H9 (cell line): Measurements from ENCODE around the gene TNIK. TPM values are rescaled to one million over a fixed set of nuclear protein-coding genes. Genes with fewer than 3 reads are reported as not detected.
"Not testable (repeated sequence)": the region's sequence is repeated elsewhere in the genome, so short reads cannot be mapped to it uniquely, and the experiment has no call there.

Source experiments
- DNase-seq: peaks from one replicate; pipeline ENCODE4 v3.0.0-alpha.2; 2017
- H2AFZ ChIP-seq: one replicate; pipeline ENCODE4 v1.6.1; 2013; ENCODE audit warnings: mild to moderate bottlenecking, low read length, control low read depth, moderate library complexity
- H2AK5ac ChIP-seq: 2 replicates; pipeline ENCODE4 v1.6.1; 2013; ENCODE audit warnings: low read length, control low read depth, mixed read lengths; ENCODE audit not compliant: insufficient read length
- H2BK120ac ChIP-seq: one replicate; pipeline ENCODE4 v1.6.1; 2013; ENCODE audit warnings: low read depth, mild to moderate bottlenecking, low read length, control low read depth, inconsistent platforms; ENCODE audit not compliant: poor library complexity, severe bottlenecking
- H2BK12ac ChIP-seq: 2 replicates; pipeline ENCODE4 v1.6.1; 2013; ENCODE audit warnings: low read length, control low read depth, mixed read lengths, low read depth; ENCODE audit not compliant: insufficient read length
- H2BK15ac ChIP-seq: 2 replicates; pipeline ENCODE4 v1.6.1; 2013; ENCODE audit warnings: low read depth, low read length, control low read depth
- H2BK20ac ChIP-seq: one replicate; pipeline ENCODE4 v1.6.1; 2013; ENCODE audit warnings: low read depth, mild to moderate bottlenecking, low read length, control low read depth, inconsistent platforms; ENCODE audit not compliant: poor library complexity, severe bottlenecking
- H2BK5ac ChIP-seq: 2 replicates; pipeline ENCODE4 v1.6.1; 2013; ENCODE audit warnings: low read length, control low read depth, mixed read lengths; ENCODE audit not compliant: insufficient read length
- H3K14ac ChIP-seq: 2 replicates; pipeline ENCODE4 v1.6.1; 2013; ENCODE audit warnings: low read length, control low read depth; ENCODE audit not compliant: insufficient read depth
- H3K18ac ChIP-seq: 2 replicates; pipeline ENCODE4 v1.6.1; 2013; ENCODE audit warnings: low read depth, mild to moderate bottlenecking, mixed read lengths, low read length, control low read depth; ENCODE audit not compliant: insufficient read length
- H3K23ac ChIP-seq: 2 replicates; pipeline ENCODE4 v1.6.1; 2013; ENCODE audit warnings: low read length, control low read depth, mixed read lengths, low read depth; ENCODE audit not compliant: insufficient read length
- H3K23me2 ChIP-seq: 2 replicates; pipeline ENCODE4 v1.6.1; 2013; ENCODE audit warnings: low read depth, mild to moderate bottlenecking, mixed read lengths, low read length, control low read depth; ENCODE audit not compliant: insufficient read length, poor library complexity, severe bottlenecking
- H3K27ac ChIP-seq: 2 replicates; pipeline ENCODE4 v1.5.1; 2013; ENCODE audit warnings: low read length, control low read depth, mixed read lengths, low read depth; ENCODE audit not compliant: insufficient read length
- H3K27me3 ChIP-seq: 2 replicates; pipeline ENCODE4 v1.6.1; 2013; ENCODE audit warnings: low read length, control low read depth, inconsistent platforms; ENCODE audit not compliant: insufficient read depth
- H3K4ac ChIP-seq: 2 replicates; pipeline ENCODE4 v1.6.1; 2013; ENCODE audit warnings: low read depth, mild to moderate bottlenecking, control low read depth, inconsistent platforms, low read length, moderate library complexity
- H3K4me1 ChIP-seq: 2 replicates; pipeline ENCODE4 v1.6.1; 2013; ENCODE audit warnings: low read length, control low read depth, inconsistent platforms; ENCODE audit not compliant: insufficient read depth
- H3K4me2 ChIP-seq: 2 replicates; pipeline ENCODE4 v1.6.1; 2013; ENCODE audit warnings: low read length, control low read depth, mixed read lengths; ENCODE audit not compliant: insufficient read length, insufficient read depth
- H3K56ac ChIP-seq: 2 replicates; pipeline ENCODE4 v1.6.1; 2013; ENCODE audit warnings: low read depth, mild to moderate bottlenecking, mixed read lengths, low read length, control low read depth; ENCODE audit not compliant: insufficient read length
- H3K79me1 ChIP-seq: 2 replicates; pipeline ENCODE4 v1.6.1; 2013; ENCODE audit warnings: low read depth, mild to moderate bottlenecking, moderate library complexity, low read length, control low read depth, inconsistent platforms; ENCODE audit not compliant: insufficient read depth, poor library complexity, severe bottlenecking
- H3K79me2 ChIP-seq: 2 replicates; pipeline ENCODE4 v1.6.1; 2013; ENCODE audit warnings: low read length, control low read depth, inconsistent platforms; ENCODE audit not compliant: insufficient read depth
- H3K9ac ChIP-seq: 2 replicates; pipeline ENCODE4 v1.6.1; 2013; ENCODE audit warnings: low read length, control low read depth, mixed read lengths; ENCODE audit not compliant: insufficient read length; ENCODE audit errors: extremely low read depth
- H3K9me3 ChIP-seq: one replicate; pipeline ENCODE4 v1.6.1; 2013; ENCODE audit warnings: low read depth, low read length, inconsistent platforms; ENCODE audit not compliant: control insufficient read depth
- H3T11ph ChIP-seq: one replicate; pipeline ENCODE4 v1.6.1; 2013; ENCODE audit warnings: mild to moderate bottlenecking, low read length, control low read depth, inconsistent platforms
- H4K20me1 ChIP-seq: one replicate; pipeline ENCODE4 v1.6.1; 2013; ENCODE audit not compliant: control insufficient read depth, insufficient read length, insufficient read depth
- H4K5ac ChIP-seq: 2 replicates; pipeline ENCODE4 v1.6.1; 2013; ENCODE audit warnings: low read depth, mild to moderate bottlenecking, mixed read lengths, low read length, control low read depth; ENCODE audit not compliant: insufficient read length
- H4K8ac ChIP-seq: replicated peaks from 2 replicates; pipeline ENCODE4 v1.6.1; 2013; ENCODE audit warnings: low read length, control low read depth, mixed read lengths, low read depth; ENCODE audit not compliant: insufficient read length
- H4K91ac ChIP-seq: 2 replicates; pipeline ENCODE4 v1.6.1; 2013; ENCODE audit warnings: low read depth, mild to moderate bottlenecking, moderate library complexity, mixed read lengths, low read length, control low read depth; ENCODE audit not compliant: insufficient read length
- H3K27ac Mint-ChIP-seq, 3 experiments: 2 replicates in 2 of 3; 3 replicates in 1 of 3; pipeline ENCODE4 v1.8.0; 2020 to 2021; ENCODE audit warnings: mixed read lengths in 3 of 3, mild to moderate bottlenecking in 1 of 3, moderate library complexity in 1 of 3
- H3K27me3 Mint-ChIP-seq: 2 replicates; pipeline ENCODE4 v1.8.0; 2021; ENCODE audit warnings: low read depth, mild to moderate bottlenecking, moderate library complexity, mixed read lengths
- H3K36me3 Mint-ChIP-seq, 3 experiments: 2 replicates in 2 of 3; 3 replicates in 1 of 3; pipeline ENCODE4 v1.8.0; 2020 to 2021; ENCODE audit warnings: low read depth in 3 of 3, mixed read lengths in 3 of 3; ENCODE audit not compliant: insufficient read depth in 1 of 3
- H3K4me1 Mint-ChIP-seq, 2 experiments: 2 replicates each; pipeline ENCODE4 v1.8.0; 2020; ENCODE audit warnings: mixed read lengths in 2 of 2
- H3K4me3 Mint-ChIP-seq, 2 experiments: 2 replicates in 1 of 2; 3 replicates in 1 of 2; pipeline ENCODE4 v1.8.0; 2020 to 2021; ENCODE audit warnings: mild to moderate bottlenecking in 2 of 2, mixed read lengths in 2 of 2, moderate library complexity in 1 of 2
- H3K9me3 Mint-ChIP-seq, 2 experiments: 2 replicates in 1 of 2; 3 replicates in 1 of 2; pipeline ENCODE4 v1.8.0; 2020; ENCODE audit warnings: mild to moderate bottlenecking in 2 of 2, mixed read lengths in 2 of 2, moderate library complexity in 1 of 2
- WGBS: extraction: QIAGEN DNeasy Blood & Tissue Kit; methylation state at CpG from one replicate; pipeline ENCODE4 v1.1.7; 2013; ENCODE audit warnings: missing lambda C conversion rate, low lambda C conversion rate, mixed read lengths; ENCODE audit not compliant: insufficient read length; ENCODE audit errors: extremely low coverage; 5-methylcytosine and 5-hydroxymethylcytosine counted together
- total RNA-seq: library from RNA; stranded (reverse); gene quantifications from 2 replicates; pipeline ENCODE4 v1.2.1, GENCODE V29; 2021
- TF ChIP-seq, protein P1 (sequence below): fragments of 200-600 bp; sonication (generic); conservative IDR thresholded peaks from 3 replicates; pipeline ENCODE4 v1.8.0; 2021; ENCODE audit warnings: antibody characterized with exemption, mild to moderate bottlenecking

The TNIK gene
- total RNA-seq, 1 experiment from 2014 or later: 15.9 TPM

DNA sequence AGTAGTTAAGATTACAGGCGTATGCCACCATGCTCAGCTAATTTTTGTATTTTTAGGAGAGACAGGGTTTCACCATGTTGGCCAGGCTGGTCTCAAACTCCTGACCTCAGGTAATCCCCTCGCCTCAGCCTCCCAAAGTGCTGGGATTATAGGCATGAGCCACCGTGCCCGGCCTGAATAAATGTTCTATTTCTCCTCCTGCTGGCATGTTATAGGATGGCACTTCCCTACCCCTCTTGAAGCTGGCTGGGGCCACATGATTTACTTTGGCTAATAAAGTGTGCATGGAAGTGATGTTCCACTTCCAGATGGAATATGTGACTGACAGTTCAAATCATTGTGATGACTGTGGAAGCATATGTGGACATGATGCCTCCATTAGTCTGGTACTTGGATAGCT is 77.9 kb downstream of the TNIK start:
- TF ChIP-seq, protein P1, sequence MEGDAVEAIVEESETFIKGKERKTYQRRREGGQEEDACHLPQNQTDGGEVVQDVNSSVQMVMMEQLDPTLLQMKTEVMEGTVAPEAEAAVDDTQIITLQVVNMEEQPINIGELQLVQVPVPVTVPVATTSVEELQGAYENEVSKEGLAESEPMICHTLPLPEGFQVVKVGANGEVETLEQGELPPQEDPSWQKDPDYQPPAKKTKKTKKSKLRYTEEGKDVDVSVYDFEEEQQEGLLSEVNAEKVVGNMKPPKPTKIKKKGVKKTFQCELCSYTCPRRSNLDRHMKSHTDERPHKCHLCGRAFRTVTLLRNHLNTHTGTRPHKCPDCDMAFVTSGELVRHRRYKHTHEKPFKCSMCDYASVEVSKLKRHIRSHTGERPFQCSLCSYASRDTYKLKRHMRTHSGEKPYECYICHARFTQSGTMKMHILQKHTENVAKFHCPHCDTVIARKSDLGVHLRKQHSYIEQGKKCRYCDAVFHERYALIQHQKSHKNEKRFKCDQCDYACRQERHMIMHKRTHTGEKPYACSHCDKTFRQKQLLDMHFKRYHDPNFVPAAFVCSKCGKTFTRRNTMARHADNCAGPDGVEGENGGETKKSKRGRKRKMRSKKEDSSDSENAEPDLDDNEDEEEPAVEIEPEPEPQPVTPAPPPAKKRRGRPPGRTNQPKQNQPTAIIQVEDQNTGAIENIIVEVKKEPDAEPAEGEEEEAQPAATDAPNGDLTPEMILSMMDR: peak; percentile 30; the same call in 2 of the 3 replicates
- H4K8ac ChIP-seq, H3K4me3 Mint-ChIP-seq, H3K23me2 ChIP-seq, H4K5ac ChIP-seq, H3K9me3 ChIP-seq, H3T11ph ChIP-seq, H2AFZ ChIP-seq, H2BK20ac ChIP-seq, H3K18ac ChIP-seq, DNase-seq, H2BK12ac ChIP-seq, H4K91ac ChIP-seq, H3K27me3 Mint-ChIP-seq, H2BK120ac ChIP-seq, H3K27me3 ChIP-seq, H2AK5ac ChIP-seq, H3K9me3 Mint-ChIP-seq, H3K56ac ChIP-seq, H3K9ac ChIP-seq, H3K4ac ChIP-seq, H4K20me1 ChIP-seq, H2BK5ac ChIP-seq, H3K23ac ChIP-seq, H3K27ac ChIP-seq, H3K79me1 ChIP-seq, H3K36me3 Mint-ChIP-seq, H3K14ac ChIP-seq, H2BK15ac ChIP-seq, H3K4me2 ChIP-seq, H3K79me2 ChIP-seq: not testable (repeated sequence)
- peaks cover 44 to 54% of the 10 kb centered on the region in 2 experiments for H3K4me1 Mint-ChIP-seq
- H3K27ac Mint-ChIP-seq: peak overlapping the region in 1 of 3 experiments; percentile 15; a peak in 1 of 7 replicates
- peaks cover 29% of the 10 kb centered on the region for H3K4me1 ChIP-seq
- no CpG with 5 or more reads among the region's 4 CpGs for WGBS
